ENCODE measurements around the gene PARD3B.

DNA sequence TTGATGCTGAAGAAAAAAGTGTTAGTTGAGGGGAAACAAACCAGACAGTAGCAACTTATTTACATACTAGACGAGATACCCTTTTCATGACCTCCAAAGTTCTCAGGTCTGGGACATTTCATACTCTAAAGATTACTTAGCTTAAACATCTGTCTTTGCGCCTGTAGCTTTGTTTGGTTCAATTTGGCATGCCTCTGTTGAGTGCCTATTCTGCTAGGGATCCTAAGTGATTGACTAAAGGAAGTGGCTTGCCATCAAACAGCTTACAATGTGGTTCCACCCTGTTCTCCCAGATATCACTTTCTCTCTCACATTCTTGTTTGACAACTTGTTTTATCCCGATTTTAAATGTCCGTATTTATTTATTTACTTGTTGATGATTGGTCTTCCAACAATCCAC, 488.8 kb downstream of the PARD3B start:
- TF ChIP-seq NFYB (IDR thresholded peaks at IDR 0.05; ENCODE audit: insufficient read depth, low read depth, low read length), result no peak
- TF ChIP-seq, protein P1, sequence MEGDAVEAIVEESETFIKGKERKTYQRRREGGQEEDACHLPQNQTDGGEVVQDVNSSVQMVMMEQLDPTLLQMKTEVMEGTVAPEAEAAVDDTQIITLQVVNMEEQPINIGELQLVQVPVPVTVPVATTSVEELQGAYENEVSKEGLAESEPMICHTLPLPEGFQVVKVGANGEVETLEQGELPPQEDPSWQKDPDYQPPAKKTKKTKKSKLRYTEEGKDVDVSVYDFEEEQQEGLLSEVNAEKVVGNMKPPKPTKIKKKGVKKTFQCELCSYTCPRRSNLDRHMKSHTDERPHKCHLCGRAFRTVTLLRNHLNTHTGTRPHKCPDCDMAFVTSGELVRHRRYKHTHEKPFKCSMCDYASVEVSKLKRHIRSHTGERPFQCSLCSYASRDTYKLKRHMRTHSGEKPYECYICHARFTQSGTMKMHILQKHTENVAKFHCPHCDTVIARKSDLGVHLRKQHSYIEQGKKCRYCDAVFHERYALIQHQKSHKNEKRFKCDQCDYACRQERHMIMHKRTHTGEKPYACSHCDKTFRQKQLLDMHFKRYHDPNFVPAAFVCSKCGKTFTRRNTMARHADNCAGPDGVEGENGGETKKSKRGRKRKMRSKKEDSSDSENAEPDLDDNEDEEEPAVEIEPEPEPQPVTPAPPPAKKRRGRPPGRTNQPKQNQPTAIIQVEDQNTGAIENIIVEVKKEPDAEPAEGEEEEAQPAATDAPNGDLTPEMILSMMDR (IDR thresholded peaks at IDR 0.05 in 2 of 3, conservative IDR thresholded peaks at IDR 0.05 in 1 of 3; ENCODE audit: control insufficient read depth in 2 of 3, extremely low read depth in 1 of 3, insufficient read depth in 1 of 3, low read depth in 3 of 3, low read length in 3 of 3), result no peak
- no peak for TF ChIP-seq NFYA (IDR thresholded peaks at IDR 0.05; ENCODE audit: borderline replicate concordance, low read depth, low read length)
- no peak for TF ChIP-seq NFXL1 (IDR thresholded peaks at IDR 0.05; ENCODE audit: borderline replicate concordance)
- TF ChIP-seq POLR2AphosphoS2 (IDR thresholded peaks at IDR 0.05; ENCODE audit: low read depth, low read length), result no peak
- TF ChIP-seq, protein P2, sequence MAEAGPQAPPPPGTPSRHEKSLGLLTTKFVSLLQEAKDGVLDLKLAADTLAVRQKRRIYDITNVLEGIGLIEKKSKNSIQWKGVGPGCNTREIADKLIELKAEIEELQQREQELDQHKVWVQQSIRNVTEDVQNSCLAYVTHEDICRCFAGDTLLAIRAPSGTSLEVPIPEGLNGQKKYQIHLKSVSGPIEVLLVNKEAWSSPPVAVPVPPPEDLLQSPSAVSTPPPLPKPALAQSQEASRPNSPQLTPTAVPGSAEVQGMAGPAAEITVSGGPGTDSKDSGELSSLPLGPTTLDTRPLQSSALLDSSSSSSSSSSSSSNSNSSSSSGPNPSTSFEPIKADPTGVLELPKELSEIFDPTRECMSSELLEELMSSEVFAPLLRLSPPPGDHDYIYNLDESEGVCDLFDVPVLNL (IDR thresholded peaks at IDR 0.05; ENCODE audit: low read depth, low read length), result no peak
- TF ChIP-seq, protein P3, sequence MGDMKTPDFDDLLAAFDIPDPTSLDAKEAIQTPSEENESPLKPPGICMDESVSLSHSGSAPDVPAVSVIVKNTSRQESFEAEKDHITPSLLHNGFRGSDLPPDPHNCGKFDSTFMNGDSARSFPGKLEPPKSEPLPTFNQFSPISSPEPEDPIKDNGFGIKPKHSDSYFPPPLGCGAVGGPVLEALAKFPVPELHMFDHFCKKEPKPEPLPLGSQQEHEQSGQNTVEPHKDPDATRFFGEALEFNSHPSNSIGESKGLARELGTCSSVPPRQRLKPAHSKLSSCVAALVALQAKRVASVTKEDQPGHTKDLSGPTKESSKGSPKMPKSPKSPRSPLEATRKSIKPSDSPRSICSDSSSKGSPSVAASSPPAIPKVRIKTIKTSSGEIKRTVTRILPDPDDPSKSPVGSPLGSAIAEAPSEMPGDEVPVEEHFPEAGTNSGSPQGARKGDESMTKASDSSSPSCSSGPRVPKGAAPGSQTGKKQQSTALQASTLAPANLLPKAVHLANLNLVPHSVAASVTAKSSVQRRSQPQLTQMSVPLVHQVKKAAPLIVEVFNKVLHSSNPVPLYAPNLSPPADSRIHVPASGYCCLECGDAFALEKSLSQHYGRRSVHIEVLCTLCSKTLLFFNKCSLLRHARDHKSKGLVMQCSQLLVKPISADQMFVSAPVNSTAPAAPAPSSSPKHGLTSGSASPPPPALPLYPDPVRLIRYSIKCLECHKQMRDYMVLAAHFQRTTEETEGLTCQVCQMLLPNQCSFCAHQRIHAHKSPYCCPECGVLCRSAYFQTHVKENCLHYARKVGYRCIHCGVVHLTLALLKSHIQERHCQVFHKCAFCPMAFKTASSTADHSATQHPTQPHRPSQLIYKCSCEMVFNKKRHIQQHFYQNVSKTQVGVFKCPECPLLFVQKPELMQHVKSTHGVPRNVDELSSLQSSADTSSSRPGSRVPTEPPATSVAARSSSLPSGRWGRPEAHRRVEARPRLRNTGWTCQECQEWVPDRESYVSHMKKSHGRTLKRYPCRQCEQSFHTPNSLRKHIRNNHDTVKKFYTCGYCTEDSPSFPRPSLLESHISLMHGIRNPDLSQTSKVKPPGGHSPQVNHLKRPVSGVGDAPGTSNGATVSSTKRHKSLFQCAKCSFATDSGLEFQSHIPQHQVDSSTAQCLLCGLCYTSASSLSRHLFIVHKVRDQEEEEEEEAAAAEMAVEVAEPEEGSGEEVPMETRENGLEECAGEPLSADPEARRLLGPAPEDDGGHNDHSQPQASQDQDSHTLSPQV (IDR thresholded peaks at IDR 0.05), result no peak
